Neural cell (in vitro differentiated cells): ENCODE results near the gene SASH3. TPM values are rescaled to one million over a fixed set of nuclear protein-coding genes. Genes with fewer than 3 reads are reported as not detected.

Experiments used
- H2AFZ ChIP-seq: fragments of 200-600, 300-800 bp; sonication (generic), shearing (Covaris generic); 2 replicates; pipeline ENCODE4 v1.6.0; 2014; ENCODE audit warnings: low read depth, mild to moderate bottlenecking, antibody characterized with exemption, low read length, moderate library complexity
- H3F3A ChIP-seq: fragments of 200-600 bp; shearing (Covaris generic); 2 replicates; pipeline ENCODE4 v1.6.1; 2016; ENCODE audit warnings: mild to moderate bottlenecking, moderate library complexity, mixed read lengths, antibody characterized with exemption, low read length; ENCODE audit not compliant: insufficient read depth, poor library complexity, severe bottlenecking
- H3K27ac ChIP-seq: fragments of 200-600, 300-800 bp; sonication (generic), shearing (Covaris generic); 2 replicates; pipeline ENCODE4 v1.5.1; 2014; ENCODE audit warnings: mild to moderate bottlenecking, low read length, moderate library complexity
- H3K27me3 ChIP-seq: fragments of 300-800, 200-600 bp; sonication (generic), shearing (Covaris generic); 2 replicates; pipeline ENCODE4 v1.6.0; 2014; ENCODE audit warnings: mild to moderate bottlenecking, low read depth, low read length, moderate library complexity; ENCODE audit not compliant: insufficient read depth
- H3K36me3 ChIP-seq: fragments of 300-800, 200-600 bp; sonication (generic), shearing (Covaris generic); 2 replicates; pipeline ENCODE4 v1.5.1; 2014; ENCODE audit warnings: mild to moderate bottlenecking, antibody characterized with exemption, low read length, moderate library complexity; ENCODE audit not compliant: insufficient read depth
- H3K4me2 ChIP-seq: fragments of 300-800, 200-600 bp; sonication (generic), shearing (Covaris generic); 2 replicates; pipeline ENCODE4 v1.6.0; 2014; ENCODE audit warnings: mild to moderate bottlenecking, low read length
- H3K4me3 ChIP-seq: fragments of 300-800, 200-600 bp; sonication (generic), shearing (Covaris generic); 2 replicates; pipeline ENCODE4 v1.5.1; 2014; ENCODE audit warnings: mild to moderate bottlenecking, low read length, moderate library complexity
- H3K79me2 ChIP-seq: fragments of 200-600 bp; shearing (Covaris generic); replicated peaks from 2 replicates; pipeline ENCODE4 v1.6.0; 2014; ENCODE audit warnings: mild to moderate bottlenecking, low read length, moderate library complexity; ENCODE audit not compliant: insufficient read depth
- H3K9ac ChIP-seq: fragments of 300-800, 200-600 bp; sonication (generic), shearing (Covaris generic); 2 replicates; pipeline ENCODE4 v1.6.1; 2016; ENCODE audit warnings: mild to moderate bottlenecking, low read length, mixed read lengths
- H3K9me2 ChIP-seq: fragments of 200-600 bp; shearing (Covaris generic); 2 replicates; pipeline ENCODE4 v1.6.1; 2016; ENCODE audit warnings: mild to moderate bottlenecking, low read length, mixed read lengths; ENCODE audit not compliant: insufficient read depth
- H3K9me3 ChIP-seq: fragments of 200-600, 300-800 bp; sonication (generic), shearing (Covaris generic); 2 replicates; pipeline ENCODE4 v1.6.1; 2016; ENCODE audit warnings: mild to moderate bottlenecking, mixed run types, low read length, moderate library complexity, mixed read lengths
- H4K20me1 ChIP-seq: fragments of 200-600 bp; shearing (Covaris generic); 2 replicates; pipeline ENCODE4 v1.6.1; 2016; ENCODE audit warnings: mild to moderate bottlenecking, mixed run types; ENCODE audit not compliant: insufficient read depth
- CTCF ChIP-seq: fragments of 450-650 bp; IDR thresholded peaks from 2 replicates; pipeline ENCODE4 v1.5.1; 2014; ENCODE audit warnings: antibody characterized with exemption, mild to moderate bottlenecking, moderate library complexity; ENCODE audit not compliant: poor library complexity, severe bottlenecking
- EP300 ChIP-seq: fragments of 450-650 bp; conservative IDR thresholded peaks from 2 replicates; pipeline ENCODE4 v1.6.1; 2014; ENCODE audit warnings: antibody characterized with exemption, mild to moderate bottlenecking, moderate library complexity; ENCODE audit not compliant: poor library complexity, severe bottlenecking
- EZH2 ChIP-seq: fragments of 200-600, 300-800 bp; shearing (Covaris generic), sonication (generic); IDR thresholded peaks from 2 replicates; pipeline ENCODE4 v1.6.1; 2014; ENCODE audit warnings: antibody characterized with exemption, low read length, borderline replicate concordance, mild to moderate bottlenecking; ENCODE audit not compliant: insufficient read depth, poor library complexity, severe bottlenecking
- MXI1 ChIP-seq: fragments of 450-650 bp; conservative IDR thresholded peaks from 2 replicates; pipeline ENCODE4 v1.6.1; 2014; ENCODE audit warnings: antibody characterized with exemption, mild to moderate bottlenecking; ENCODE audit not compliant: poor library complexity, severe bottlenecking
- POLR2AphosphoS5 ChIP-seq: IDR thresholded peaks from 2 replicates; pipeline ENCODE4 v1.6.1; 2012
- RAD21 ChIP-seq: fragments of 450-650 bp; conservative IDR thresholded peaks from 2 replicates; pipeline ENCODE4 v1.6.1; 2014; ENCODE audit warnings: antibody characterized with exemption, mild to moderate bottlenecking, moderate library complexity
- REST ChIP-seq: IDR thresholded peaks from 2 replicates; pipeline ENCODE4 v1.6.1; 2012; ENCODE audit warnings: borderline replicate concordance
- SMC3 ChIP-seq: fragments of 450-650 bp; conservative IDR thresholded peaks from 2 replicates; pipeline ENCODE4 v1.6.1; 2014; ENCODE audit warnings: antibody characterized with exemption, mild to moderate bottlenecking, moderate library complexity; ENCODE audit not compliant: poor library complexity
- TAF1 ChIP-seq: IDR thresholded peaks from 2 replicates; pipeline ENCODE4 v1.6.1; 2012; ENCODE audit warnings: low read depth
- polyA plus RNA-seq: library from polyadenylated mRNA; depleted of rRNA; stranded (reverse); fragments of >200 nt; gene quantifications from 2 replicates; pipeline ENCODE4 v1.2.3, GENCODE V29; 2014

The SASH3 gene
- polyA plus RNA-seq, 1 donor from 2014 or later = not detected

- Histone ChIP-seq H3F3A (no peaks in the 10 kb centered on the region), H3K9me3 (no peaks in the 10 kb centered on the region), H3K9ac (no peak overlapping the region), H3K27ac (no peak overlapping the region), H3K4me3 (no peak overlapping the region), H3K4me2 (no peak overlapping the region), H3K79me2 (no peaks in the 10 kb centered on the region), H4K20me1 (no peaks in the 10 kb centered on the region), H2AFZ (no peak overlapping the region), H3K36me3 (no peaks in the 10 kb centered on the region), H3K27me3 (no peaks in the 10 kb centered on the region), H3K9me2 (no peaks in the 10 kb centered on the region)
- TF ChIP-seq TAF1 (no peak), MXI1 (no peak), RAD21 (no peak), POLR2AphosphoS5 (no peak), CTCF (no peak), SMC3 (no peak), REST (no peak), EZH2 (no peak), EP300 (no peak)
Measured at GRCh38 chrX:129750971-129751370, 28.8 kb upstream of the SASH3 start.

GRCh38 chrX:129754056-129755024 lies 25.4 kb upstream of the SASH3 start:
- H3K27ac ChIP-seq = no peak overlapping the region
- H3K27me3 ChIP-seq = no peaks in the 10 kb centered on the region
- no peaks in the 10 kb centered on the region for H3K9me2 ChIP-seq
- no peak overlapping the region for H3K4me2 ChIP-seq
- H2AFZ ChIP-seq = no peak overlapping the region
- no peaks in the 10 kb centered on the region for H3F3A ChIP-seq
- no peaks in the 10 kb centered on the region for H3K36me3 ChIP-seq
- TF ChIP-seq REST = no peak
- no peak for TF ChIP-seq POLR2AphosphoS5
- TF ChIP-seq EZH2 = no peak
- no peak for TF ChIP-seq MXI1
- TF ChIP-seq RAD21 = no peak
- TF ChIP-seq EP300 = no peak
- no peak for TF ChIP-seq SMC3
- no peak for TF ChIP-seq CTCF
- no peaks in the 10 kb centered on the region for H4K20me1 ChIP-seq
- no peaks in the 10 kb centered on the region for H3K9me3 ChIP-seq
- H3K79me2 ChIP-seq = no peaks in the 10 kb centered on the region
- no peak overlapping the region for H3K9ac ChIP-seq
- H3K4me3 ChIP-seq = no peak overlapping the region
